COLO829 (cell line): ENCODE data around the gene NMT1.
A peak's percentile ranks its signal among the peaks of the same experiment; 100 is the strongest.
"Not testable (repeated sequence)": the region's sequence is repeated elsewhere in the genome, so short reads cannot be mapped to it uniquely, and the experiment has no call there.

Source experiments
- DNase-seq: peaks from one replicate; pipeline ENCODE4 v3.0.0; 2012; ENCODE audit warnings: low spot score

Gene NMT1

GRCh38 chr17:45120558-45120957 lies 59.4 kb downstream of the NMT1 start:
- no peak for DNase-seq

GRCh38 chr17:45121055-45121454 lies 59.9 kb downstream of the NMT1 start:
- no peak for DNase-seq

- no peak for DNase-seq
Measured at GRCh38 chr17:45123076-45123770, 62.1 kb downstream of the NMT1 start.

- DNase-seq = peak; percentile 79
Measured at GRCh38 chr17:45123930-45124796, 63.0 kb downstream of the NMT1 start.

GRCh38 chr17:45124797-45125122 lies 63.6 kb downstream of the NMT1 start:
- not testable (repeated sequence) for DNase-seq

GRCh38 chr17:45125509-45125908 lies 64.4 kb downstream of the NMT1 start:
- DNase-seq = no peak

- no peak for DNase-seq
Measured at GRCh38 chr17:45127207-45127547, 66.1 kb downstream of the NMT1 start.

GRCh38 chr17:45127548-45128300 lies 66.6 kb downstream of the NMT1 start:
- DNase-seq = no peak

- DNase-seq = no peak
Measured at GRCh38 chr17:45128331-45128730, 67.2 kb downstream of the NMT1 start.

- no peak for DNase-seq
Measured at GRCh38 chr17:45128989-45129388, 67.9 kb downstream of the NMT1 start.

GRCh38 chr17:45129426-45129939 lies 68.4 kb downstream of the NMT1 start:
- no peak for DNase-seq

- no peak for DNase-seq
Measured at GRCh38 chr17:45129940-45130680, 69.0 kb downstream of the NMT1 start.

GRCh38 chr17:45130681-45131615 lies 69.8 kb downstream of the NMT1 start:
- no peak for DNase-seq

- DNase-seq = no peak
Measured at GRCh38 chr17:45131616-45132319, 70.7 kb downstream of the NMT1 start.

GRCh38 chr17:45132320-45132571 lies 71.1 kb downstream of the NMT1 start, which contains the start of gene PLCD3:
Gene PLCD3, minus strand, starts transcription at chr17:45132515. Its CDS starts 105 bp downstream, at chr17:45132410.
- DNase-seq = no peak

- DNase-seq = peak; percentile 87
Measured at GRCh38 chr17:45132572-45133463, 71.7 kb downstream of the NMT1 start.

- peak; percentile 98 for DNase-seq
Measured at GRCh38 chr17:45135192-45135977, 74.3 kb downstream of the NMT1 start, which contains the start of gene ACBD4. Gene ACBD4, plus strand, starts transcription at chr17:45135687. Its CDS starts 458 bp downstream, at chr17:45136145.
